ENCODE data around the gene LDHD.

DNA sequence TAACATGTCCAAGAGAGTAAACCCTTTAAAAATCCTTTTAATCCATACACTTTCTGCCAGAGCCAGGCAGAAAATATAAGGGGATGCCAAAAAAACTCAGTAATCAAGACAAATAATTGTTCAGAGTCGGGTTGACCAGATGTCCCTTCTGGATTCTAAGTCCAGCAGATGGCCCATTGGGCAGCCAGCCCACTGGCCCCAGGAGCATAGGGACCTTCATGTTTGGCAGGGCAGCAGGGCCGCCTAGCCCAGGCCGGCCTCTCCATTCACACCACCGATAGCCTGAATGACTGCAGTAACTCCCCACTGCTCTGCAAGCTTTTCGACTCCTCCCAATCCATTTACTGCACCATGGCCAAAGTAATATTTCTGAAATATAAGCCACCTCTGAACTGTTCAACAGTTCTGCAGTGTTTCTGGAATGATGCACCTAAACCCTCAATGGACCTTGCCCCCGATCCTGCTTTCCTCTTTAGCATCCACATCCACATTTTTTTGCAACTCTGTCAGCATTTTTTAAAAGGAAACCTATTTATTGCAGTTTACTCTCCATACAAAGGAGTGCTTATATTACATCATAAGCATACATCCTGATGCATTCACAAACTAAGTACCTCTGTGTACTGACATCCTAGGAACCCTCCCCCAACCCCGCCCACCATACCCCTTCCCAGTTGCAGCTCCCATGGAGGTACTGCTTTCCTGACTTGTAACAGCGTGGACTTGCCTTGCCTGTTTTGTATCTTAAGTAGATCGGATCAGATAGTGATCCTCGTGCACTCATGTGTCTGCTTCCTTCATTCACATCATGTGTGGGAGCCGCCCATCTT lies 46.4 kb downstream of the LDHD start:
- TF ChIP-seq, protein P1, sequence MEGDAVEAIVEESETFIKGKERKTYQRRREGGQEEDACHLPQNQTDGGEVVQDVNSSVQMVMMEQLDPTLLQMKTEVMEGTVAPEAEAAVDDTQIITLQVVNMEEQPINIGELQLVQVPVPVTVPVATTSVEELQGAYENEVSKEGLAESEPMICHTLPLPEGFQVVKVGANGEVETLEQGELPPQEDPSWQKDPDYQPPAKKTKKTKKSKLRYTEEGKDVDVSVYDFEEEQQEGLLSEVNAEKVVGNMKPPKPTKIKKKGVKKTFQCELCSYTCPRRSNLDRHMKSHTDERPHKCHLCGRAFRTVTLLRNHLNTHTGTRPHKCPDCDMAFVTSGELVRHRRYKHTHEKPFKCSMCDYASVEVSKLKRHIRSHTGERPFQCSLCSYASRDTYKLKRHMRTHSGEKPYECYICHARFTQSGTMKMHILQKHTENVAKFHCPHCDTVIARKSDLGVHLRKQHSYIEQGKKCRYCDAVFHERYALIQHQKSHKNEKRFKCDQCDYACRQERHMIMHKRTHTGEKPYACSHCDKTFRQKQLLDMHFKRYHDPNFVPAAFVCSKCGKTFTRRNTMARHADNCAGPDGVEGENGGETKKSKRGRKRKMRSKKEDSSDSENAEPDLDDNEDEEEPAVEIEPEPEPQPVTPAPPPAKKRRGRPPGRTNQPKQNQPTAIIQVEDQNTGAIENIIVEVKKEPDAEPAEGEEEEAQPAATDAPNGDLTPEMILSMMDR (IDR thresholded peaks at IDR 0.05; ENCODE audit: insufficient read depth, low read length, poor library complexity, severe bottlenecking), result no peak
- TF ChIP-seq EZH2phosphoT487 (conservative IDR thresholded peaks at IDR 0.05; ENCODE audit: low read length), result no peak

Data from SU-DHL-6 (cell line).